GM21390 (cell line): Measurements from ENCODE around the gene SLC19A2.

ENCODE experiments used
- ATAC-seq: cut with Tn5 transposase; IDR thresholded peaks from one replicate; pipeline ENCODE4 v1.9.1; 2021; ENCODE audit not compliant: unreplicated experiment

SLC19A2 gene

GRCh38 chr1:169478094-169478672, 7.6 kb downstream of the SLC19A2 start:
- ATAC-seq: no peak

- no peak for ATAC-seq
Measured at GRCh38 chr1:169475806-169476387, 9.8 kb downstream of the SLC19A2 start.

- ATAC-seq: no peak
Measured at GRCh38 chr1:169474302-169474995, 11.3 kb downstream of the SLC19A2 start.

GRCh38 chr1:169473347-169473746, 12.4 kb downstream of the SLC19A2 start:
- no peak for ATAC-seq

GRCh38 chr1:169472738-169473137, 13.0 kb downstream of the SLC19A2 start:
- ATAC-seq: no peak

GRCh38 chr1:169468982-169469381, 16.8 kb downstream of the SLC19A2 start:
- ATAC-seq: no peak

- ATAC-seq: no peak
Measured at GRCh38 chr1:169466259-169467230, 19.2 kb downstream of the SLC19A2 start.

- no peak for ATAC-seq
Measured at GRCh38 chr1:169465281-169465680, 20.5 kb downstream of the SLC19A2 start.

GRCh38 chr1:169462385-169462784, 23.4 kb downstream of the SLC19A2 start:
- ATAC-seq: no peak

- ATAC-seq: no peak
Measured at GRCh38 chr1:169461390-169462000, 24.2 kb downstream of the SLC19A2 start.

- no peak for ATAC-seq
Measured at GRCh38 chr1:169460191-169460833, 25.4 kb downstream of the SLC19A2 start.

- no peak for ATAC-seq
Measured at GRCh38 chr1:169457443-169457842, 28.3 kb downstream of the SLC19A2 start.

GRCh38 chr1:169456029-169456428, 29.7 kb downstream of the SLC19A2 start:
- no peak for ATAC-seq

GRCh38 chr1:169452921-169453320, 32.8 kb downstream of the SLC19A2 start:
- no peak for ATAC-seq

- no peak for ATAC-seq
Measured at GRCh38 chr1:169451218-169451824, 34.4 kb downstream of the SLC19A2 start.

GRCh38 chr1:169443923-169444322, 41.8 kb downstream of the SLC19A2 start:
- no peak for ATAC-seq

GRCh38 chr1:169427081-169427641, 58.6 kb downstream of the SLC19A2 start, which contains the start of gene CCDC181:
TSS of gene CCDC181 (minus strand) at chr1:169427474. CDS start at chr1:169424927, 2,547 bp downstream.
- ATAC-seq: peak; percentile 100

GRCh38 chr1:169426174-169426705, 59.5 kb downstream of the SLC19A2 start:
- no peak for ATAC-seq

GRCh38 chr1:169421309-169421708, 64.4 kb downstream of the SLC19A2 start:
- ATAC-seq: no peak
